Large intestine (tissue), 3 donors: ENCODE results near the gene TSGA10IP. TPM values are rescaled to one million over a fixed set of nuclear protein-coding genes. Genes with fewer than 3 reads are reported as not detected.
A peak's percentile ranks its signal among the peaks of the same experiment; 100 is the strongest.

Experiments used
- DNase-seq, 2 donors: peaks; one replicate each; pipeline versions ENCODE4 v3.0.0 to v3.0.0-alpha.2; 2013
- H3K27ac ChIP-seq: one replicate; pipeline ENCODE4 v1.5.1; 2013; ENCODE audit warnings: low read length
- H3K27me3 ChIP-seq: 2 replicates; pipeline ENCODE4 v1.6.1; 2013; ENCODE audit warnings: low read length; ENCODE audit not compliant: control insufficient read depth, insufficient read depth
- H3K36me3 ChIP-seq: 2 replicates; pipeline ENCODE4 v1.6.1; 2013; ENCODE audit warnings: low read length; ENCODE audit not compliant: control insufficient read depth, insufficient read depth
- H3K4me1 ChIP-seq: one replicate; pipeline ENCODE4 v1.6.1; 2013; ENCODE audit warnings: low read length; ENCODE audit not compliant: control insufficient read depth, insufficient read depth
- H3K4me3 ChIP-seq: one replicate; pipeline ENCODE4 v1.5.1; 2013; ENCODE audit warnings: low read length
- H3K9me3 ChIP-seq: one replicate; pipeline ENCODE4 v1.6.1; 2013; ENCODE audit warnings: mild to moderate bottlenecking, low read depth, low read length, moderate library complexity; ENCODE audit not compliant: control insufficient read depth
- WGBS: methylation state at CpG from one replicate; pipeline ENCODE4 v1.1.5; 2013; ENCODE audit warnings: low lambda C conversion rate; ENCODE audit not compliant: insufficient coverage; 5-methylcytosine and 5-hydroxymethylcytosine counted together
- polyA plus RNA-seq: library from polyadenylated mRNA; unstranded; fragments of 120-200 nt; gene quantifications from one replicate; pipeline ENCODE4 v1.2.1, GENCODE V29; 2013

Gene TSGA10IP
- polyA plus RNA-seq, 1 donor = not detected

DNA sequence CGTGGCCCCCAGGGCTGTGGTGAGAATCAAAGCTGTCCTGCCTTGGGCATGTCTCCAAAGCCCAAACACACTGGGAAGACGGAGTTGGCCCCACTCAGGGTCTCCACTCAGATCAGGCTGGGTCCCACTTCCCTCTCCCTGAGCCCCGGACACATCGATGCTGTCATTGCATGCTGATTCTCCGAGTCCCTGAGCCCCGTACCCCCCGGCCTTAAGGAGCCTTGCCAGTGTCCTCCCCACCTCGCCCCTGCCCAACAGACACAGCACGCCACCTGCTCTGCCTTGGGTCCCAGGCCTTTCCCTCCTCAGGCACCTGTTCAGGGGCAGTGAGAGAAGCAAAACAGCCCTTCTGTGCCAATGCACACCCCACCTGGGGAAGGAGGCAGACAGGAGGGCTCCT is 42.1 kb downstream of the TSGA10IP start:
- DNase-seq = no peak
- WGBS = no CpG with 5 or more reads among the region's 9 CpGs
- no peak overlapping the region for H3K27ac ChIP-seq
- H3K36me3 ChIP-seq = no peaks in the 10 kb centered on the region
- H3K4me1 ChIP-seq = no peaks in the 10 kb centered on the region
- H3K9me3 ChIP-seq = no peaks in the 10 kb centered on the region
- no peak overlapping the region for H3K4me3 ChIP-seq
- no peaks in the 10 kb centered on the region for H3K27me3 ChIP-seq

DNA sequence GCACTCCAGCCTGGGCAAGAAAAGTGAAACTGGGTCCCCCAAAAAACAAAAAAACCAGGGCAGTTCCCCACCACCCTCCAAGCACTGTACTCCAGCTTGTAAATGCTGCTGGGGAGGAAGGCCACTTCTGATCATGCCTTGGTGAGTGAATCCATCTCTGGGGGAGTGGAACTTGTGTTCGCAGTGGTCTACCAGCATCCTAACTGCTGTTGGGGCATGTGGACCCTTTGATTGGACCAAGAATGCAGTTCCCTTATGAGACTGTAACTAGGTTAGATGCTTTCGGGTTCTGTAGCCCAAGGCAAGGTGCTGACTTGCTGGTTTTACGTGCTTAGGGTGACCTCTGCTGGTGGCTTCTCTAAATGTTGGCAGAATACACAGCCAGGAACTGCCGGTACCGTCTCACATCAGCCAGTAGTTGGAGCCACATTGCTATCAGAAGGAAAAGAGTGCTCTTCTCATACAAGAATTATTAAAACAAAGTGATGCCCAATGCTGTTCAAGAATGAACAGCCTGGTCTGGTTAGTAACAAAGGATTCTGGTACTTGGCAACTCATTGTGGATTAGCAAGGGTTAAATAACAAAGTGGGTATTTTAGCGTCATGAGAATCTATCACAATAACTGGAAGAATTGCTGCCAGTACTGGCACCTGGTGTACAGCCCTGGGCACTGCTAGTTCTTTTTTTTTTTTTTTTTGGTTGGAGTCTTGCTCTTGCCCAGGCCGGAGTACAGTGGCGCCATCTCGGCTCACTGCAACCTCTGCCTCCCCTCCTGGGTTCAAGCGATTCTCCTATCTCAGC is 43.7 kb downstream of the TSGA10IP start:
- 100% methylated on average over 1 of the region's 10 CpGs for WGBS
- Histone ChIP-seq H3K4me3 (no peak overlapping the region), H3K27ac (no peak overlapping the region), H3K27me3 (no peaks in the 10 kb centered on the region), H3K9me3 (no peaks in the 10 kb centered on the region), H3K36me3 (no peaks in the 10 kb centered on the region), H3K4me1 (no peaks in the 10 kb centered on the region)
- peak; percentile 89 to 93 for DNase-seq

- no peaks in the 10 kb centered on the region for H3K9me3 ChIP-seq
- H3K4me1 ChIP-seq = no peaks in the 10 kb centered on the region
- H3K27me3 ChIP-seq = no peaks in the 10 kb centered on the region
- H3K27ac ChIP-seq = no peak overlapping the region
- no peak for DNase-seq
- peaks cover 3% of the 10 kb centered on the region for H3K36me3 ChIP-seq
- WGBS = 100% methylated on average over 1 of the region's 5 CpGs
- H3K4me3 ChIP-seq = no peak overlapping the region
Observed at GRCh38 chr11:65992056-65992455, 46.8 kb downstream of the TSGA10IP start.

GRCh38 chr11:65997286-65997685 is 52.0 kb downstream of the TSGA10IP start:
- Histone ChIP-seq H3K27me3 (no peaks in the 10 kb centered on the region), H3K4me3 (no peak overlapping the region), H3K9me3 (no peaks in the 10 kb centered on the region), H3K4me1 (no peaks in the 10 kb centered on the region), H3K27ac (no peak overlapping the region), H3K36me3 (peaks cover 36% of the 10 kb centered on the region)
- WGBS = no CpG with 5 or more reads among the region's 2 CpGs
- no peak for DNase-seq

DNA sequence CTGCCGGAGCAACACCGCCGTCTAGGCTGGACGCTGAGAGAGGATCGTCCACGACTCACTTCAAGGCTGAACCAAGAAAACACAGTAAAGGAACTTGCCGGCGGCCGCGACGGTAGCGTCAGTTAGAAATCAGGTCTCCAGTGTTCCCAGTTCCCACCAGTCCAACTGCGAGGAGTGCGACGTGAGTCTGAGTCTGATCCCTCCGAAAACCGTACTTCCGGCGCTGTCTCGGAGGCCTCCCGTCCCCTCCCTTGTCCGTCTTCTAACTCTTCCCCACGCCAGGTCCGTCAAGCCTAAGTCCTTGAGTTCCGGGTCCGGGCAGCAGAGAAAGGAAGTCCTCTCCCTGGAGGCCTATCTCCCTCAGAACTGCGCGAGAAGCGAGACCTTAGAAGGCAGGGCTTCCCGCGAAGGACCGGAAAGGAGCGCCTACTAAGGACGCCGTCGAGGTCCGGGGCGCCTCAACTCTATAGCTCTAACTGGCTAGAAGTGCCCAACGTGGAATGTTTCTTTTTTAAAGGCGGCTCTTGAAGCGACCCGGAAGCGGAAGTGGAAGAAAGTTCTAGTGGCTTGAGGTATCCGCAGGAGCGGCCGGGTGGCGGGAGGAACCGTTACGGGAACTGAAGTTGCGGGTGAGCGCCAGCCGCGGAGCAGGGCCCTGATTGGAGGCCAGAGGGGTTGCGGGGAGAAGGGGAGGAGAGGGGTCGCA is 56.8 kb downstream of the TSGA10IP start, which contains the start of the genes BANF1 and EIF1AD:
BANF1 (plus strand) TSS at position 562 of the 706 bp plus-strand sequence. CDS start 748 bp downstream, outside the sequence.
EIF1AD (minus strand) TSS at position 216 of the 706 bp plus-strand sequence. CDS start 1,768 bp downstream, outside the sequence.
- Histone ChIP-seq H3K9me3 (no peaks in the 10 kb centered on the region), H3K4me3 (peak within 1 kb of the TSS; percentile 84), H3K36me3 (peaks cover 45% of the 10 kb centered on the region), H3K4me1 (peaks cover 9% of the 10 kb centered on the region), H3K27ac (peak within 1 kb of the TSS; percentile 95), H3K27me3 (no peaks in the 10 kb centered on the region)
- DNase-seq = peak; percentile 94 to 99
- WGBS = no CpG with 5 or more reads among the region's 55 CpGs

DNA sequence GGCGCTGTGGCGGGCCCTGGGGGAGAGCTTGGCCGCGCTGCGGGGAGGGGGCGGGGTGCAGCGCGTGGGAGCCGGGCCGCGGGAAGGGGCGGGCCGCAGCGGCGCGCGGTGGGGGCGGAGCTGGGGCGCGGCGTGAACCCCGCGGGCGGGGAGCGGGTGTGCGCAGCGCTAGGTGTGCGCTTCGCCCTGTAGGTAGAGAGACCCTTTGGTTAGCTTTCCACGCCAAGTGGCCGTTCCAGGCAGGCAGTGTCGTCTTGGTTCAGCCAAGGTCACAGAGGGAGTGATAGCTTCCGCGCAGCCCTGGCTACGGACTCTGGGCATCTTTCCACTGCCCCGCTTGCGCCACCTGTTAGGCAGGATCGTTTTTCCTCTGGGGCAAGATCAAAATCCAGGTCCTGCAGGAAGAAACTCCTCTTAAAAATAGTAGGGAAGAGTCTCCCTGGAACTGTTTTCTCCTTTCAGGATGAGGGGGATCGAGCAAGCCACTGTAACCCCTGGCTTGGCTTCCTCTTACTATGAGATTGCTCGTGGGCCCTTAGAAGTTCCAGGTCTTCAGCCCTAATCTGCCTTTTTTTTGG is 57.5 kb downstream of the TSGA10IP start:
- Histone ChIP-seq H3K27ac (peak overlapping the region; percentile 95), H3K9me3 (no peaks in the 10 kb centered on the region), H3K4me3 (peak overlapping the region; percentile 84), H3K36me3 (peaks cover 39% of the 10 kb centered on the region), H3K4me1 (peaks cover 9% of the 10 kb centered on the region), H3K27me3 (no peaks in the 10 kb centered on the region)
- peak in 1 of 2 donors; percentile 23 for DNase-seq
- no CpG with 5 or more reads among the region's 40 CpGs for WGBS

DNA sequence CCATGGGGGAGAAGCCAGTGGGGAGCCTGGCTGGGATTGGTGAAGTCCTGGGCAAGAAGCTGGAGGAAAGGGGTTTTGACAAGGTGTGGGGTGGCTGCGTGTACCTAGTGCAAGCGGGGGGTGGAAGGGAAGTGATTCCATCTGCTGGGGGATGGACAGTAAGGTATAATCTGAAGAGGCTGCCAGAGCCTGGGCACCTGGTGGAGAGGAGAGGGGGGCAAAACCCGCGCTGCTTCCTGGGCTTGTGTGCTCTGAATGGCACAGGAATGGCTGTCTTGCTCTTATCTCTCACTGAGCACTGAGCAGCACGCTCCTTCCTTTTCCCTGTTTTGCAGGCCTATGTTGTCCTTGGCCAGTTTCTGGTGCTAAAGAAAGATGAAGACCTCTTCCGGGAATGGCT is 58.0 kb downstream of the TSGA10IP start:
- Histone ChIP-seq H3K27ac (no peak overlapping the region), H3K4me3 (peak overlapping the region; percentile 84), H3K4me1 (peaks cover 9% of the 10 kb centered on the region), H3K27me3 (peaks cover 4% of the 10 kb centered on the region), H3K9me3 (no peaks in the 10 kb centered on the region), H3K36me3 (peaks cover 34% of the 10 kb centered on the region)
- DNase-seq = no peak
- WGBS = no CpG with 5 or more reads among the region's 6 CpGs

- H3K4me1 ChIP-seq = peaks cover 9% of the 10 kb centered on the region
- H3K27ac ChIP-seq = no peak overlapping the region
- H3K4me3 ChIP-seq = no peak overlapping the region
- 60% methylated on average over 1 of the region's 4 CpGs for WGBS
- peaks cover 25% of the 10 kb centered on the region for H3K36me3 ChIP-seq
- DNase-seq = peak in 1 of 2 donors; percentile 25
- H3K27me3 ChIP-seq = peaks cover 9% of the 10 kb centered on the region
- no peaks in the 10 kb centered on the region for H3K9me3 ChIP-seq
Observed at GRCh38 chr11:66004186-66004585, 58.9 kb downstream of the TSGA10IP start.

DNA sequence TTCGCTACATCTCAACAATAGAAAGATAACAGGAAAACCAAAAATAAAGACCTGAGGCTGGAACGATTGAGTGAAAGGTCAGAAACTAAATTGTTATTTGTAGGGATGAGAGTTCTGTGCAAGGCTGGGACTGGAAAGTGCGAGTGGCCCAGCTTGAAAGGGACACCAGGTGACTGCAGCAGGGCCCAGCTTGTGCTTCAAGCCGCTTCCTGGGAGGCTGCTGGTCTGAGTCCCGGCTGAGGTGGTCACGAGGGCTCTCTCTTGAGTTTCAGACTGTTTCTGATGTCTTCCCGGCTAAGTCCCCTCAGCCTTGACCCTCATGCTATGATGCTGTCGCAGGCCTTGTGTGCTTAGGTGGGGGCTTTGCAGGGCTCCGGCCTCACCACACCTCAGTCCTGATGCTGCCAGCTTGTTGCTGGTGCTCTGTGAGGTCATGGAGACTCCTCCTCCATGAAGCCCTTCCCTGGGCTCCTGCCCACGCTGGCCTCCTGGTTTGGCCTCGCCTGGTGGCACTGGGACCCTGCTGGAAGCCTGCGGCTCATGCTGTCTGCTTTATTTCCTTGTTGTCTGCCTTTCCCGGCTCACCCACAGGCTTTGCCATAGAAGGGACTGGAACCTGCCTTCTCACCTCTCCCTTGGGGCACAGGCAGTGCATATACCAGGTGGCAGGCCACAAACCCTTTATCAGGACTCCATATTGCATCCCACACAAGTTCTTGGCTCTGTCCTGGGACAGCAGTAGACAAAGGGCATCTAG is 61.0 kb downstream of the TSGA10IP start:
- WGBS = no CpG with 5 or more reads among the region's 13 CpGs

DNA sequence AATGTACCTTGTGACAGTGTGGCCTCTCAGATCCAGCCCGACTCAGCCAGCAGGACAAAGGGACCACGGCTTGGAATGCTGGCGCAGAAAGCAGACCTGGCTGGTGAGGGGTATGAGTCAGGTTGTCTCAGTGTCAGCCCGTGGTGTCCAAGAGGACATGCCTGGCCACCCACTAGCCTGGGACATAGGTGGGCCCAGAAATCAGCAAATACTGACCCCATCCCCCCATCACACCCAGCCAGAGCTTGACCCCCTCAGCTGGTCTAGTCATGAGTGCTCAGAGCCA is 61.6 kb downstream of the TSGA10IP start:
- peaks cover 33% of the 10 kb centered on the region for H3K27me3 ChIP-seq
- H3K4me3 ChIP-seq = no peak overlapping the region
- no peak for DNase-seq
- peaks cover 9% of the 10 kb centered on the region for H3K4me1 ChIP-seq
- H3K9me3 ChIP-seq = no peaks in the 10 kb centered on the region
- no CpG with 5 or more reads among the region's 4 CpGs for WGBS
- H3K27ac ChIP-seq = no peak overlapping the region
- peaks cover 13% of the 10 kb centered on the region for H3K36me3 ChIP-seq

More for the DNA sequence above, 61.0 kb downstream of the TSGA10IP start:
- H3K36me3 ChIP-seq = peaks cover 13% of the 10 kb centered on the region
- DNase-seq = no peak
- H3K27ac ChIP-seq = no peak overlapping the region
- no peak overlapping the region for H3K4me3 ChIP-seq
- H3K27me3 ChIP-seq = peaks cover 28% of the 10 kb centered on the region
- no peaks in the 10 kb centered on the region for H3K9me3 ChIP-seq
- H3K4me1 ChIP-seq = peaks cover 9% of the 10 kb centered on the region
